Endothelial cell of umbilical vein (primary cell): ENCODE measurements around the gene ACAD10.

Experiments
- CTCF ChIP-seq, 2 donors: IDR thresholded peaks; 1 replicate in 1 of 2; 2 replicates in 1 of 2; pipeline ENCODE4 v1.5.1; 2011; ENCODE audit warnings: low read length in 2 of 2, mild to moderate bottlenecking in 2 of 2, moderate library complexity in 2 of 2, control low read depth in 1 of 2, inconsistent platforms in 1 of 2, low read depth in 1 of 2; ENCODE audit not compliant: insufficient read depth in 1 of 2; ENCODE audit errors: extremely low read depth in 1 of 2
- POLR2A ChIP-seq: IDR thresholded peaks from 2 replicates; pipeline ENCODE4 v1.6.1; 2012; ENCODE audit warnings: low read depth, mild to moderate bottlenecking, control low read depth, low read length

- TF ChIP-seq CTCF (IDR thresholded peaks at IDR 0.05; ENCODE audit: extremely low read depth in 1 of 2, insufficient read depth in 1 of 2, low read depth in 1 of 2, low read length in 2 of 2), result no peak
- no peak for TF ChIP-seq POLR2A
Observed at GRCh38 chr12:111687952-111688351, 2.1 kb downstream of the ACAD10 start.
